Left lung (tissue), 10 donors: Measurements from ENCODE around the gene TCP11X2. TPM values are rescaled to one million over a fixed set of nuclear protein-coding genes. Genes with fewer than 3 reads are reported as not detected.
"Not testable (repeated sequence)": the region's sequence is repeated elsewhere in the genome, so short reads cannot be mapped to it uniquely, and the experiment has no call there.

Experiments
- ATAC-seq: fragments of 200-7000 bp; cut with Tn5 transposase; one replicate; pipeline ENCODE4 v1.9.1; 2020; ENCODE audit warnings: moderate library complexity
- DNase-seq, 4 donors: peaks; one replicate each; pipeline ENCODE4 v3.0.0-alpha.2; 2013 to 2020
- H3K27ac ChIP-seq, 2 donors: fragments of 200-600 bp; sonication (generic) in 1 of 2; one replicate each; pipeline versions ENCODE4 v1.5.0 to v1.8.0; 2020 to 2021
- H3K27me3 ChIP-seq, 2 donors: fragments of 200-600 bp; sonication (generic) in 1 of 2; one replicate each; pipeline versions ENCODE4 v1.5.0 to v1.8.0; 2020 to 2021
- H3K36me3 ChIP-seq, 2 donors: fragments of 200-600 bp; sonication (generic) in 1 of 2; one replicate each; pipeline versions ENCODE4 v1.5.0 to v1.8.0; 2020 to 2021
- H3K4me1 ChIP-seq, 2 donors: fragments of 200-600 bp; one replicate each; pipeline ENCODE4 v1.8.0; 2021
- H3K4me3 ChIP-seq, 2 donors: fragments of 200-600 bp; sonication (generic) in 1 of 2; one replicate each; pipeline versions ENCODE4 v1.5.0 to v1.8.0; 2020 to 2021; ENCODE audit warnings: mild to moderate bottlenecking in 1 of 2
- H3K9me3 ChIP-seq, 2 donors: fragments of 200-600 bp; sonication (generic) in 1 of 2; one replicate each; pipeline versions ENCODE4 v1.5.0 to v1.8.0; 2020 to 2021
- CTCF ChIP-seq, 2 donors: fragments of 200-600 bp; sonication (generic) in 1 of 2; IDR thresholded peaks; one replicate each; pipeline versions ENCODE4 v1.5.0 to v1.8.0; 2021; ENCODE audit warnings: antibody characterized with exemption in 2 of 2
- intact Hi-C, 2 donors: fragments of 100-400 bp; cut with DNase I; formaldehyde crosslinking; loops; one replicate each; pipeline versions ENCODE4 v1.11.2 to v1.14.2; 2022
- polyA plus RNA-seq, 6 donors: library from polyadenylated mRNA; unstranded; fragments of 120-200 nt; gene quantifications; one replicate each; pipeline ENCODE4 v1.2.1, GENCODE V29; 2013; ENCODE audit not compliant: insufficient read length in 6 of 6
- total RNA-seq, 2 donors: library from RNA; stranded (reverse); fragmentation: NEBNext Ultra II Directional; extraction: Animal tissue kit (Norgen Biotek cat#: 25700); gene quantifications; one replicate each; pipeline ENCODE4 v1.2.1, GENCODE V29; 2021
- donor health status: DM: no; HTN: yes; CAD: no.
- donor health status: DM: no; HTN: no; CAD: no.

TCP11X2 gene
- total and polyA plus RNA-seq, 8 donors = 0.11 to 0.32 (median 0.26) TPM; not detected in 3

- ATAC-seq (no peak), DNase-seq (no peak)
- TF ChIP-seq CTCF (IDR thresholded peaks at IDR 0.05) = no peak
- intact Hi-C loops = no loop called here
- Histone ChIP-seq H3K4me3 (no peak overlapping the region), H3K27ac (no peak overlapping the region), H3K27me3 (no peaks in the 10 kb centered on the region), H3K36me3 (no peaks in the 10 kb centered on the region), H3K9me3 (no peaks in the 10 kb centered on the region), H3K4me1 (no peaks in the 10 kb centered on the region)
Measured at GRCh38 chrX:102491766-102492165, 20.2 kb upstream of the TCP11X2 start.

- H3K27me3 ChIP-seq, DNase-seq, H3K9me3 ChIP-seq, H3K27ac ChIP-seq, H3K4me3 ChIP-seq, H3K4me1 ChIP-seq, H3K36me3 ChIP-seq, intact Hi-C loops: not testable (repeated sequence)
- peak; percentile 56 for ATAC-seq
Measured at GRCh38 chrX:102478765-102479164, 7.2 kb upstream of the TCP11X2 start.

GRCh38 chrX:102470215-102470614 is 1.4 kb downstream of the TCP11X2 start:
- H3K27me3 ChIP-seq, H3K36me3 ChIP-seq, H3K9me3 ChIP-seq, H3K4me3 ChIP-seq, H3K27ac ChIP-seq, ATAC-seq, intact Hi-C loops, H3K4me1 ChIP-seq, DNase-seq: not testable (repeated sequence)

GRCh38 chrX:102458615-102459014 is 13.0 kb downstream of the TCP11X2 start:
- intact Hi-C loops, H3K36me3 ChIP-seq, H3K4me3 ChIP-seq, H3K27ac ChIP-seq, H3K9me3 ChIP-seq, H3K27me3 ChIP-seq, H3K4me1 ChIP-seq, DNase-seq, ATAC-seq: not testable (repeated sequence)

GRCh38 chrX:102439908-102440307 is 31.7 kb downstream of the TCP11X2 start, which contains the start of gene NXF2B:
NXF2B (minus strand) TSS chrX:102440008; CDS start chrX:102380036, 59,972 bp downstream.
- ATAC-seq, H3K27me3 ChIP-seq, DNase-seq, intact Hi-C loops, H3K9me3 ChIP-seq, H3K36me3 ChIP-seq, H3K4me3 ChIP-seq, H3K4me1 ChIP-seq, H3K27ac ChIP-seq: not testable (repeated sequence)

GRCh38 chrX:102414493-102414892 is 57.1 kb downstream of the TCP11X2 start:
- H3K4me3 ChIP-seq, H3K36me3 ChIP-seq, H3K27ac ChIP-seq, H3K4me1 ChIP-seq, ATAC-seq, intact Hi-C loops, H3K27me3 ChIP-seq, DNase-seq, H3K9me3 ChIP-seq: not testable (repeated sequence)

Other genes starting within 250 kb of the TCP11X2 start
- gene NXF2, start 224.6 kb downstream of the TCP11X2 start, total RNA-seq = under 1 TPM in 1 of 2 donors, not detected in 1; 0.24 TPM
- gene NXF2, start 224.6 kb downstream of the TCP11X2 start, polyA plus RNA-seq = under 1 TPM in 3 of 6 donors, not detected in 3; 0.14 to 0.24 (median 0.18) TPM
- under 1 TPM in 1 of 2 donors, not detected in 1; 0.24 TPM for gene NXF2B, start 31.8 kb downstream of the TCP11X2 start, total RNA-seq
- under 1 TPM in 5 of 6 donors, not detected in 1; 0.13 to 0.48 (median 0.31) TPM for gene NXF2B, start 31.8 kb downstream of the TCP11X2 start, polyA plus RNA-seq
- 1 to 10 TPM; 2.1 to 4.1 TPM for gene TMSB15A, start 44.9 kb upstream of the TCP11X2 start, total RNA-seq
- gene TMSB15A, start 44.9 kb upstream of the TCP11X2 start, polyA plus RNA-seq = 10 to 100 TPM; 51.1 to 91.2 (median 70.3) TPM
- 10 to 100 TPM in 1 of 2 donors, 1 to 10 TPM in 1; 9.2 to 12.7 TPM for gene ARMCX5, start 127.7 kb upstream of the TCP11X2 start, total RNA-seq
- 10 to 100 TPM; 14.9 to 20.7 (median 17.7) TPM for gene ARMCX5, start 127.7 kb upstream of the TCP11X2 start, polyA plus RNA-seq
- gene GPRASP1, start 179.7 kb upstream of the TCP11X2 start, total RNA-seq = 1 to 10 TPM; 2.3 to 4.0 TPM
- 10 to 100 TPM; 17.7 to 25.0 (median 21.0) TPM for gene GPRASP1, start 179.7 kb upstream of the TCP11X2 start, polyA plus RNA-seq
- 10 to 100 TPM in 1 of 2 donors, 1 to 10 TPM in 1; 5.0 to 10.3 TPM for gene GPRASP2, start 240.6 kb upstream of the TCP11X2 start, total RNA-seq
- gene GPRASP2, start 240.6 kb upstream of the TCP11X2 start, polyA plus RNA-seq = 10 to 100 TPM; 33.8 to 37.9 (median 34.6) TPM
- gene GPRASP3, start 248.9 kb upstream of the TCP11X2 start, total RNA-seq = 1 to 10 TPM; 4.5 to 5.6 TPM
- 10 to 100 TPM; 15.5 to 18.9 (median 17.6) TPM for gene GPRASP3, start 248.9 kb upstream of the TCP11X2 start, polyA plus RNA-seq